Activated B cell treated with CpG ODN at 0.5 μM for 24 hours (primary cell): Measurements from ENCODE around the gene FRMPD2. TPM values are rescaled to one million over a fixed set of nuclear protein-coding genes. Genes with fewer than 3 reads are reported as not detected.

ENCODE experiments used
- ATAC-seq: fragments of 200-7000 bp; cut with Tn5 transposase; one replicate; pipeline ENCODE4 v1.10.0; 2021; ENCODE audit warnings: low read depth, mild to moderate bottlenecking, moderate library complexity
- CTCF ChIA-PET: fragments of 350-600 bp; sonication (Branson Sonifier 250); formaldehyde crosslinking; loops from one replicate; lab custom pipeline; 2021; ENCODE audit warnings: antibody characterized with exemption; lab: Charles Lee
- POLR2A ChIA-PET: fragments of 350-600 bp; sonication (Branson Sonifier 250); formaldehyde crosslinking; loops from one replicate; lab custom pipeline; 2021; ENCODE audit warnings: antibody characterized with exemption; lab: Charles Lee
- DNase-seq: peaks from one replicate; pipeline ENCODE4 v3.0.0; 2022
- H3K27ac Mint-ChIP-seq: one replicate; pipeline ENCODE4 v1.8.0; 2020; ENCODE audit warnings: mixed read lengths
- H3K27me3 Mint-ChIP-seq: one replicate; pipeline ENCODE4 v1.8.0; 2021; ENCODE audit warnings: mixed read lengths
- H3K36me3 Mint-ChIP-seq: one replicate; pipeline ENCODE4 v1.8.0; 2021; ENCODE audit warnings: low read depth, mixed read lengths
- H3K4me1 Mint-ChIP-seq: one replicate; pipeline ENCODE4 v1.8.0; 2021; ENCODE audit warnings: mixed read lengths
- H3K4me3 Mint-ChIP-seq: one replicate; pipeline ENCODE4 v1.8.0; 2020; ENCODE audit warnings: mild to moderate bottlenecking, mixed read lengths
- H3K9me3 Mint-ChIP-seq: one replicate; pipeline ENCODE4 v1.8.0; 2020; ENCODE audit warnings: mixed read lengths
- CTCF ChIP-seq: fragments of 200-600 bp; IDR thresholded peaks from one replicate; pipeline ENCODE4 v1.8.0; 2022; ENCODE audit warnings: antibody characterized with exemption, mild to moderate bottlenecking
- intact Hi-C: fragments of 100-400 bp; cut with micrococcal nuclease; formaldehyde crosslinking; loops from one replicate; pipeline ENCODE4 v1.15.1; 2024
- total RNA-seq: library from RNA; stranded (reverse); gene quantifications from 2 replicates; pipeline ENCODE4 v1.2.3, GENCODE V29; 2022

FRMPD2 gene
- total RNA-seq, 1 donor from 2014 or later: not detected

- ATAC-seq (no peak), DNase-seq (no peak)
- TF ChIP-seq CTCF: no peak
- Mint-ChIP-seq H3K27me3 (no peaks in the 10 kb centered on the region), H3K9me3 (no peaks in the 10 kb centered on the region), H3K27ac (no peak overlapping the region), H3K4me1 (peaks cover 15% of the 10 kb centered on the region), H3K4me3 (no peak overlapping the region), H3K36me3 (peaks cover 3% of the 10 kb centered on the region)
- POLR2A ChIA-PET: no interaction called here
- intact Hi-C loops: no loop called here
- CTCF ChIA-PET: no interaction called here
Measured at GRCh38 chr10:48314107-48314506, 39.6 kb upstream of the FRMPD2 start.

DNA sequence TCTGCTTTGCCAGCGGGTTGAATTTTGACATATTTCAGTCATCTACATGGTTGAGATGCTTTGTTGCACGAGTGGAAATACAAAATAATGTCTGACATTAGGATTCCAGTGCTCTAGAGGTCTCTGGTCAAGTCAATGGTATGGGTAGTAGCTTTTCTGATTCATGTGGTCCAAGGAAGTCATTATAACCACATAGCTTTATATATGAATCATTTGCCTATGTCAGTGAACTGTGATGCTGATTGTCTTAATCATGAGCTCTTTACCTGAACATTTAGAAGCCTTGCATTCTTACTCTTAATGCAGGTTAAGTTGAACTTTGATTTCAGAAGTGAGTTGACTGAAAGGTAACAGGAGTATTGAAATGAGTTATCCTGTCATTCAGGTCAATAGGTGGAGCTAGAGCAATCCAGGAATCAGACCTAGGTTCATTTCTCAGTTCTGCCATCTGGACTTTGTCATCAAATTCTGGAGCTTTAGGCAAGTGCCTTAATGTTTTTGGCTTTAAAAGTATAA is 35.3 kb upstream of the FRMPD2 start:
- TF ChIP-seq CTCF: no peak
- DNase-seq (no peak), ATAC-seq (no peak)
- H3K4me1 Mint-ChIP-seq: peaks cover 33% of the 10 kb centered on the region
- ChIA-PET POLR2A (no interaction called here), CTCF (interaction anchor here (0.9 to 1.1 kb wide), 3 partner anchors 10 to 54 kb away, joined by 3 read pairs; no protein-coding TSS in a partner anchor)
- no peak overlapping the region for H3K27ac Mint-ChIP-seq
- no peaks in the 10 kb centered on the region for H3K27me3 Mint-ChIP-seq
- intact Hi-C loops: loop anchor here (5.0 to 10.0 kb wide), 3 partner anchors 348 to 925 kb away; partner anchors contain the start of genes TMEM273 and ZNF488
- H3K4me3 Mint-ChIP-seq: peak overlapping the region; percentile 38
- peaks cover 3% of the 10 kb centered on the region for H3K36me3 Mint-ChIP-seq
- no peaks in the 10 kb centered on the region for H3K9me3 Mint-ChIP-seq

DNA sequence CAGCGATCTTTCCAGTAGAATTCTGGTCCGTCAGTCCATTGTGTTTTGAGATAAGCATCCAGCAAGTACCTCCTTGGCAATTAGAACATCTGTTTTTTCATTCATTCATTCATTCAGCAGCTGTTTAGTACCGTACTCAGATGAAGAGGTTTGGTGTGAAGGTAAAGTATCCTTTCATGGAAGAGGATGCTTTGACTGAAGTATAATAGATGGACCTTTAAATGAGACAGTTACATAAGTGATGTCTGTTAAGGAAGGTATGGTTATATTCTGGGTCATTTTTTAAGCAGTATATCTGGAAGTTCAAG is 33.2 kb upstream of the FRMPD2 start:
- H3K4me3 Mint-ChIP-seq: peak overlapping the region; percentile 78
- DNase-seq (no peak), ATAC-seq (no peak)
- no peaks in the 10 kb centered on the region for H3K9me3 Mint-ChIP-seq
- peaks cover 3% of the 10 kb centered on the region for H3K36me3 Mint-ChIP-seq
- CTCF ChIA-PET: no interaction called here
- peak overlapping the region; percentile 47 for H3K27ac Mint-ChIP-seq
- POLR2A ChIA-PET: no interaction called here
- peaks cover 36% of the 10 kb centered on the region for H3K4me1 Mint-ChIP-seq
- H3K27me3 Mint-ChIP-seq: no peaks in the 10 kb centered on the region
- intact Hi-C loops: loop anchor here (5.0 to 10.0 kb wide), 3 partner anchors 350 to 923 kb away; partner anchors contain the start of genes TMEM273 and ZNF488
- no peak for TF ChIP-seq CTCF

GRCh38 chr10:48306870-48307710 is 32.6 kb upstream of the FRMPD2 start:
- DNase-seq: no peak
- H3K27me3 Mint-ChIP-seq: no peaks in the 10 kb centered on the region
- H3K9me3 Mint-ChIP-seq: no peaks in the 10 kb centered on the region
- peaks cover 34% of the 10 kb centered on the region for H3K4me1 Mint-ChIP-seq
- ATAC-seq: peak; percentile 51
- ChIA-PET CTCF (no interaction called here), POLR2A (no interaction called here)
- TF ChIP-seq CTCF: no peak
- peak overlapping the region; percentile 47 for H3K27ac Mint-ChIP-seq
- intact Hi-C loops: loop anchor here (1.0 to 10.0 kb wide), 5 partner anchors 28 to 1232 kb away; partner anchors contain the start of genes ERCC6, TMEM273 and ZNF488
- H3K36me3 Mint-ChIP-seq: peaks cover 3% of the 10 kb centered on the region
- H3K4me3 Mint-ChIP-seq: peak overlapping the region; percentile 78

DNA sequence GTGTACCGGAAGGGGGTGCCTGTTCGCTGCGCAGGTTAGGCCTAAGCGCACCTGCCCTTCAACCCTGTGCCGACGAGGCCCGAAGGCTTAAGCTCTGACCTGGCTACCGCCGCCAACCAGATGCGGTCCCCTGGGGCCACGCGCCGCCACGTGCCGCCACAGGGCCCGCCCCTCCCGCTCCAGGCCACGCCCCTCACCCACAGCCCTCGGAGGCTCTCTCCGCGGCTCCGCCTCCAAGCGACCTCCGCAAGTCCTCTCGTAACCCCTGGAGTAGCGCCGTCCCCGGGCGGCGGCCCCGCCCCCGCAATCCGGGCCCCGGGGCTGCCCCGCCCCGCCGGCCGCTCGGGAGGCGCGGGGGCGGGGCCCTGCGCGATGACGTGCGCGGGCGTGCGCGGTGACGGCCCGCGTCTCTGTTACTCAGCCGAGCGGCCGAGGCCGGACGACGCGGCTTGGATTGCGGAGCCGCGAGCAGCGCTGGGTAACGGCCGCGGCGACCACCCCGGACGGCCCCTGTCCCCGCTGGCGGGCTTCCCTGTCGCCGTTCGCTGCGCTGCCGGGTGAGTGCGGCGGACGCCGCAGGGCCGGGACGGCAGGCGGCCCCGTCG is 31.9 kb upstream of the FRMPD2 start, which contains the start of gene MAPK8:
Gene MAPK8 (plus strand): TSS at position 413 of the 605 bp plus-strand sequence. CDS start 94,984 bp downstream, outside the sequence.
- CTCF ChIA-PET: interaction anchor here (1.2 kb wide), 1 partner anchor 15 kb away, joined by 3 read pairs; no protein-coding TSS in a partner anchor
- intact Hi-C loops: loop anchor here (1.0 to 10.0 kb wide), 5 partner anchors 27 to 1233 kb away; partner anchors contain the start of genes ERCC6, TMEM273 and ZNF488
- POLR2A ChIA-PET: no interaction called here
- ATAC-seq (peak; percentile 92), DNase-seq (peak; percentile 93)
- Mint-ChIP-seq H3K9me3 (no peaks in the 10 kb centered on the region), H3K36me3 (peaks cover 3% of the 10 kb centered on the region), H3K27ac (peak within 1 kb of the TSS; percentile 47), H3K4me1 (peaks cover 33% of the 10 kb centered on the region), H3K27me3 (no peaks in the 10 kb centered on the region), H3K4me3 (peak within 1 kb of the TSS; percentile 78)
- no peak for TF ChIP-seq CTCF
